GM19193 (cell line): ENCODE results near the gene ZNF365.

ENCODE experiments used
- POLR2A ChIP-seq: IDR thresholded peaks from 4 replicates; pipeline ENCODE4 v1.6.1; 2011; ENCODE audit not compliant: insufficient read depth, insufficient read length; ENCODE audit errors: extremely low read depth

ZNF365 gene

DNA sequence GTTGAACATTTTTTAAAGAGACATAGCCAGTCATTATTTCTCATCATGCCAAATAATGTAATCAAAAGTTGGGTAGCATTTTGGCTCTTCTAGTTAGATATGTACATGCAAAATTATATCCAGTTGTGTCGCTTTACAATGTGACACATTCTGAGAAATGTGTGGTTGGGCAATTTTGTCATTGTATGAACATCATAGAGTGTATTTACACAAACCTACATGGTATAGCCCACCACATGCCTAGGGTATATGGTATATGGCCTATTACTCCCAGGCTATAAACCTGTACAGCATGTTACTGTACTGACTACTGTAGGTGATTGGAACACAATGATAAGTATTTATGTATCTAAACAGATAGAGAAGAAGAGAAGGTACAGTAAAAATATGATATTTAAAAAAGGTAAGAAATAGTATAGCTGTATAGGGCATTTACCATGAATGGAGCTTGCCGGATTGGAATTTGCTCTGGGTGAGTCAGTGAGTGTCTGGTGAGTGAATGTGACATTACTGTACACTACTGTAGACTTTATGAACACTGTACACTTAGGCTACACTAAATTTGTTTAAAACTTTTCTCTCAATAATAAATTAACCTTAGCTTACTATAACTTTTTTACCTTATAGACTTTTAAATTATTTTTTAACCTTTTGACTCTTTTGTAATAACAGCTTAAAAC lies 16.5 kb downstream of the ZNF365 start:
- TF ChIP-seq POLR2A: no peak

DNA sequence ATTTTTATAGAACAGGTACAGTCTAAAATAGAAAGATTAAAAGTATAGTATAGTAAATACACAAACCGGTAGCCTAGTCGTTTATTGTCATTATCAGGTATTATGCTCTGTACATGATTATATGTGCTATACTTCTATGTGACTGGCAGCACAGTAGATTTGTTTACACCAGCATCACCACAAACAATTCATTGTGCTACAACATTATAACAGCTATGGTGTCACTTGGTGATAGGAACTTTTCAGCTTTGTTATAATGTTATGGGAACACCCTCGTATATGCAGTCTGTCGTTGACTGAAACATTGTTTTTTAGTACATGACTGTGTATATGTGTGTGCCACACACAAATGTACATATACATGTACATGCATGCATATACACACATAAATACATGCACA lies 19.1 kb downstream of the ZNF365 start:
- TF ChIP-seq POLR2A: no peak

DNA sequence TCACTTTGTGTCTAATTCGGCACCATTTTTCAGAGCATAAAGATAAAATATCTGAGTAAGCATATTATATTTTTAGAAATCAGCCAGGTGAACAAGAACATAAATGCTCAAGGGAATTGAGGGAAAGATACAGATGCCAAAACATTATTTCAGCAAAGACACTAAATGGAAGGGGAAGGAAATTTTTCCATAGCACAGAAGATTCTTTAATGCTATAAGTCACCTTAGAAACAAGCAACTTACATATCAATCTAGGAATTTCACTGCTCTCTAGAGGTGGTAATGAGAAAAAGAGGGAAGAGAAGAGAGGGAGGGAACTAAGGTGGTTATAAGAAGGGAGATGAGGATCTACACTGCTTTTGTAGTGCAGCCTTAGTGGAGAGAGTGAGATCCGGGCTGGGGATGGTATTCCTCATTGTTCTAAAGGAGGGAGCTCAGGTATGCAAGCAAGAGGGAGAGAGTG lies 20.4 kb downstream of the ZNF365 start:
- no peak for TF ChIP-seq POLR2A

DNA sequence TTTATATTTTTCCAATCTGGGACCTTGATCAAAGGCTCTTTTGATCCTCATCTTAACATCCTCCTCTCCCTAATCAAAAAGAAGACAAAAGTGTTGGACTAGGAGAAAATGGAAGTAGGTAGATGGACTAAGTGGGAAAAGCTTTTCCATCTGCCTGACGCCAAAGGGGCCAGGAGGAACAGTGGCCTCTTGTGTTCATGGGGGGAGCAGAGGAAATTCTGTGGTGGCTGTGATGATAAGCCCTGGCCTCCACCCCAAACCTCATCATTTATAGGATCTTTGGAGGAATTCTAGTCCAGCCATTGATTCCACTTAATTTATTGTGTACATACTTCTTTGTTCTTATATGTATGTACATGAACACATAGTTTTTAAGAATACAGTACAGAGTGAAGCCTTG lies 21.7 kb downstream of the ZNF365 start:
- TF ChIP-seq POLR2A: no peak

DNA sequence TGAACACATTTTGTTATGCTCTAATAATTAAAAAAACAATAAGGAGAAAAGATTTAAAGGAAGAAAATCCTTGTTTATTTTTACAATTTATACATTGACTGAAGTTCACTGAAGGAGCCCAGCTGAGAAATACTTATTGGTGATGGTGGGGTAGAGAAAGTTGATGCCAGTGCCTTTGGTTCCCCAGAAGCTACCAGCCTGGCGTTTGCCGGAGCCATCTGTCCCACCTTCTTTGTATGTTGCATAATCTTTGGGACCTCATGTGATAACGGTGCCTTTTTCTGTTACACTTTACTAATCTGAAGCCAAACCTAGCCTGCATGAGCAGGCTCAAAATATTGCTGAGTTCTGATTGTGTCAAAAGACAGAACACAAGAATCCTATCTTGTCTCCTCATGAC lies 22.7 kb downstream of the ZNF365 start:
- no peak for TF ChIP-seq POLR2A

DNA sequence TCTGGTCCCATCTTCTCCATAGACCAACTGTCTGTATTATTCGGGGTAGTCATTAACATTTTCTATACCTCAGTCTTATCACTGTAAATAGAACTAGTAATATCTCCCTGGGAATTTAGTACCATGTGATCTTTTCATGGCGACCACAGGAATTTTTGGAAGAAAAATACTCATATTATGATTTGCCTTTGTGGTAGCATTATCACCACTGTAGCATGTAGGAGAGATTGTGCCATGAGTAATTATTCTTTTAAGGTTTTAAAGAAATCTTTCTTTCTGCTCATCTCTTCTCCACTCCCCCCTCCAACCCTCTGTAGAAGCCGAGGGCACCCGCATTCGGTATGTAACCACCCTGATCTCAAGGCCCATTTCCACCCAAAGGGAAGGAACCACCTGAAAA lies 25.0 kb downstream of the ZNF365 start:
- no peak for TF ChIP-seq POLR2A

DNA sequence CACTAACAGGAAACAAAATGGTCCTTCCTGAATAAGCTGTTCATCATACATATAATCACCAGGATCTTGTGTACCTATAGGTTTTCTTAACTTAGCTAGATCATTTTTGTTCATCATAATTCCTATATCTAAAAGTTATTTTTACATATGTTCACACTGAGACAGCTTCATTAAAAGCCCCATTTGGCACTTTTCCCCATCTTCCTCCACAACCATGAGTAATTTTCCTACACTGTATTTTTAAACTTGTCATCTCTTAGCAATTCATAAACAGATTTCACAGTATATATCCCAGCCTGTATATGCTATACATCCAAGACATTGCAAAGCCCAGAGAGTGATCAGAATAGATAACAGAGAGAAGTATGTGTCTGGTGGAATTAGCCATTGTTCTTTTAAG lies 28.3 kb downstream of the ZNF365 start:
- no peak for TF ChIP-seq POLR2A

DNA sequence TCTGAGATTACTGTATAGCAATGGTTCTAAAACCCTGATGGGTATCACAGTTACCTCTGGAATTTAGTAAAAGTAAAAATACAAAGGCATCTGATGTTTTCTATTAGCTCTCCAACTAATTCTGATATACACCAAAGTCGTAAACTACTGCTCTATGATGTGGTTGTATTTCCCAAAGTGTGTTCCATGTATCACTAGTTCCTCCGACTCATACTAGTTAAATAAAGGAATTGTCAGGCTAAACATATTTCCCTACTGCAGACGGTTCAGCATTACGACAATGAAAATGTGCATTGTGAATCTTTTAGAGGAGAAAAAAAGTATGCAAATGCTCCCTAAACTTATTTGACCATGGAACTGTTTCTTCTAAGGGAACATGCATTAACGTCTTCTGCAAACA lies 38.9 kb downstream of the ZNF365 start:
- no peak for TF ChIP-seq POLR2A

DNA sequence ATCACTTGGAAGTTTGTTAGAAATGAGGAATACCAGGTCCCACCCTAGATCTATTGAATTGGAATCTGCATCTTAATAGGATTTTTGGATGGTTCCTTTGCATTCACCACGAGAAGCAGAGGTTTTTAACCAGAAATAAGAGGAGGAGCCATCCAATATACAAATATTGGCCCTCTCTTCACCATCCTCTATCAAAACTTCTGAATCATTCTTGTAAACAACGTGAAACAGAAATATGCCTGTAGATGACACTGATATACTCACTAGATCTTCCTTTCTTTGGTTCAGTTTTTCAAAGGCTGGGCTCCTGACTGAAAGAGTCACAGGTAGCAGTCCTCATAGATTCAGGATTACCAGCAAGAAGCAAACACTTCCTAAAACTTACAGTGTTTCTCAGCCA lies 39.5 kb downstream of the ZNF365 start:
- TF ChIP-seq POLR2A: no peak

DNA sequence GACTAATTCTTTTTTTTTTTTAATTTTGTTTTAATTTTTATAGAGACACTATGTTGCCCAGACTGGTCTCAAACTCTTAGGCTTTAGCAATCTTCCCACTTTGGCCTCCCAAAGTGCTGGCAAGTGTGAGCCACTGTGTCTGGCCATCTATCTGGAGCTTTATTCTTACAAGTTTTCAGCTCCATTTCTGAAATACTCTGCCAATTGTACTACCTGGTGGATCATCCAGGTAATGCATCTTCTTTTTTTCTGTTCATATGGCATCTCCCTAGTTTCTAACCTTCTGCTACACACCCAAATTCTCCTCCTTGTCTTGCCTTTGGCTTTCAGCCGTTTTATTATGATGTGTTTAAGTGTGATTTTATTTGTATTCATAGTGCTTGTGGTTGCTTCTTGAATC lies 40.2 kb downstream of the ZNF365 start:
- TF ChIP-seq POLR2A: no peak

DNA sequence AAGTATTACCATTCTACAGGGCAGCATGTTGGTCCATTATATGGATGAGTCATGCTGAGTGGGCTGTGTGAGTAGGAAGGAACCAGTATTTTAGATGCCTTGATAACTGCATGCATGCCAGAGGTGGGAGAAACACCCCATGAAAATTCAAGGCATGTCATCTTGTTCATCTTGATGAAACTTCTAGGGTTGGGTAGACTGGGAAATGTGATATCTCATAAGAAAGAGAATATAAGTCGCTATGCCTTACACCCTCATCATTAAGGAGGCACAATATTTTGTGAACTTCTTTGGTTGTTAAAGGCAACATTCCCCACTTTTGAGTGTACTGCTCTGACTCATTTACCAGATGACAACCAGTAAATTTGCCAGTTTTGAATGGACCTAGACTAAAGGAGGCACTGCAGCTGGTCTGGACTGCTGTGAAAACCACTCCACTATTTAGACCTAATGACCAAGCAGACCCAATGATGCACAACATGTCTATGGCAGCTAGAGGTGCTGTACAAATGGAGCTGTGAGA lies 48.0 kb downstream of the ZNF365 start:
- no peak for TF ChIP-seq POLR2A

DNA sequence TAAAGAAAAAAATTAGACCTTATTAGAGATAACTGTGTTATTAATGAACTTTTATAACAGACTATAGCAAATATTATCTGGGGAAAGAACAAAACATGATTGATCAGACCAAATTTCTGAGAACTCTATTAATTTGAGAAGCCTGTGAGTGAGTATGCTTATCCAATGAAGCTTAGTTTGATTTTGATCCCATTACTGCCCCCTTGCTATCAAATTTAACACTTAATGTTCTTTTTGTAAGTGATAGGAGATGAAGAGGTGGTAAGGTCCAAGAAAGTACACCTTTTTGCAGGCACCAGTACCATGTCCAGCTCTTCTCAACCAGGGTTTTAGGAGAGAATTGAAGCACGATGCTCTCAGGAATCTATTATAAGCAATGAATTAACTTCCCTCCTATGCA lies 49.9 kb downstream of the ZNF365 start:
- no peak for TF ChIP-seq POLR2A

DNA sequence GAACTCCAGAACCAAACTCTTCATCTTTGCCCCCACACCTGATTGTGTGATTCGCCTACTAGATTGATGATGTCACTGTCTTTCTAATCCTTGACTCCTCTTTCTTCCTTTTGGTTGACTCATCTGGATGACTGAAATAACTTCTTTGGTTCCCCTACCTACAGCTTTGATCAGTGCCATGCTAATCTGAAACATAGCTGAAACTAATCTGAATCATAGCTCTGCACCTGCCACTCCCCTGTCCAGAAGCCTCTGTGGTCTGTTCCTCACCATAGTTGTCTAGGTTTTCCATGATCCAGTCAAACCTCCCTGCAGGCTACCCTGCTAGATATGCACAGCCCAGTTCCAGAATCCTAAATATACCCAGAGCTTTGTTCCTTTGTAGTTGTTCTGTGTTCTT lies 51.9 kb downstream of the ZNF365 start:
- TF ChIP-seq POLR2A: no peak

DNA sequence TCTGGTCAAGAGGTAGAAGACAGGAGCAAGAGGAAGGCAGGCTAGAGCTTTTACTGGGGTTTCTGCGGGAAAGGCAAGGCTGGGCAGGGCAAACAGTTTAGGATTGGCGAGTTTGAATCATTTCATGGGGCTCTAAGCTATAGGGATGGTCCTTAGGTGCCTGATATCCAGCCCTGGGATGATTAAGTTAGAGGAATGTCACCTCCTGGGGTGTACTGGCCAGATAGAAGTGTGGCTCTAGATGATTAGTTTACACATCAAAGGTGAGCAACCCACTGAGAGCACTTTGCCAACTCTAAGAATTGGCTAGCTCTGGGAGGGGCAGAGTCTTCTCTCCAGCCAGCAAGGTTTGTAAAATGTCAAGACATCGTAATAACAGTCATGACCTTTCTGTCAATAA lies 52.4 kb downstream of the ZNF365 start:
- no peak for TF ChIP-seq POLR2A

DNA sequence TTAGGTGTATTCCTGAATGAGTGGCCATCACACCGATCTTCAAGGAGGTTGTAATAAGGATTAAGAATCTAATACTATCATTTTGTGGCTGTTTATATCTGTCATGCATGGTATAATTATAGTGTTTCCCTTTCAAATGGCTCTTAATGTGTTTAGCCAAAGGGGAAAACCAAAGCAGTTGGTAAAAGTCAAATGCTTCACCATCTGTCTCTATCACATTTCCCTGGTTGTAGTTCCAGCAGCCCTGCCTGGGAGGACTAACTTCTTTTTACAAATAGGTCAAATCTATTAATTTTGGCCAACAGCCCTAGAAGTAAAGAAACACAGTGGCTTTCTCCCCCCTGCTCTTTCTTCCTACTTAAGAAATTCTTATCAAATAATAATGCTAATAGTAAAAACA lies 56.7 kb downstream of the ZNF365 start:
- no peak for TF ChIP-seq POLR2A

DNA sequence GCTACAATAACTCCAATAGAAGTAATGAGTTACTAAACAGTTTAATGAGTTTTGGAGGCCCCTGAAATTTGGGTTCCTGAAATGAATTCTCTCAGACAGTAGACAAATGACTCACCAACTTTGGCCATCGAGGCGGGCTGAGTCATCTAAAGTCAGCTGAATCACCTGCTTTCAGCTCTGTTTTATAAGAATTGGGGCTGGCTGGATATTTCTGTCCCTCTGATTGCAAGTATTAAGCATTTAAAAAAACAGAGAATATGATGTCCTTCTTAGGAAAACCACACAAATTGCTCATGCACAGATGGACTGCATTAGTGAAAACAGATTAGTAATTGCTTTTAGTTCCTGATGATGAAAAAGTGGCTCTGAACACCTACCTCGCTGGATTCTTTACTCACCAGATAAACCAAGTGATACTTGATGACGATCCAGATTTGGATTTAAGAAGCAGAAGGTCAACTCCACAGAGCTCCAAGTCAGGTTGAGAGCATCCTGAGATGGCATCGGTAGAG lies 59.1 kb downstream of the ZNF365 start:
- no peak for TF ChIP-seq POLR2A
